Thyroid gland (tissue), 4 donors: ENCODE data around the gene REPS2.

Experiments used
- CTCF ChIP-seq, 6 experiments: fragments of 200-600 bp in 3 of 6; fragments of 450-650 bp in 3 of 6; sonication (generic) in 3 of 6; IDR thresholded peaks; one replicate each; pipeline ENCODE4 v1.5.1; 2016 to 2019; ENCODE audit warnings: antibody characterized with exemption in 6 of 6, mild to moderate bottlenecking in 2 of 6, inconsistent platforms in 1 of 6, moderate library complexity in 1 of 6
- POLR2A ChIP-seq, 2 donors: fragments of 450-650 bp; IDR thresholded peaks; one replicate each; pipeline ENCODE4 v1.6.1; 2017; ENCODE audit warnings: antibody characterized with exemption in 2 of 2, mild to moderate bottlenecking in 2 of 2, moderate library complexity in 1 of 2

DNA sequence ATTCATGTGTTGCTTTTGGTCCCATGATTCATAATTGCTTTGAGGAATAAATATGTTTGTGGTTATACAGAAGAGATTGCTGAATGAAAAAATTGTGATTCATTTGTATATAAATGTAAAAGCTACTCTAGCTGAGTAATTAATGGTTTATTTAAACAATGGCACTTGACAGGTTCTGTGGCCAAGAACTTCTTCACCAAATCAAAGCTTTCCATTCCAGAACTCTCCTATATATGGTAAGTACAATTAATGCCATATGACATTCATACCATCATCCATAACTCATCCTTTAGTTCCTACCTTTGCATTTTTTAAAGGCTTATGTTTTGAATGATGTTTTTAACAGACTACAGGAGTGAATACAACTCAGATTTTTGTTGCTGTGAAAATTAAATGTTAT, 105.8 kb downstream of the REPS2 start:
- TF ChIP-seq CTCF (IDR thresholded peaks at IDR 0.05) (no peak), POLR2A (IDR thresholded peaks at IDR 0.05) (no peak)
